Psoas muscle (tissue), 8 donors: ENCODE results near the gene PRKCA. TPM values are rescaled to one million over a fixed set of nuclear protein-coding genes. Genes with fewer than 3 reads are reported as not detected.
"Not testable (repeated sequence)": the region's sequence is repeated elsewhere in the genome, so short reads cannot be mapped to it uniquely, and the experiment has no call there.

Source experiments
- ATAC-seq, 4 donors: fragments of 200-7000 bp; cut with Tn5 transposase; one replicate each; pipeline ENCODE4 v1.9.1; 2020; ENCODE audit warnings: moderate library complexity in 3 of 4, mild to moderate bottlenecking in 2 of 4
- DNase-seq, 2 donors: peaks; one replicate each; pipeline ENCODE4 v3.0.0-alpha.2; 2020
- H3K27ac ChIP-seq: fragments of 200-600 bp; one replicate; pipeline ENCODE4 v1.8.0; 2022
- H3K27me3 ChIP-seq, 3 donors: fragments of 200-600 bp in 1 of 3; one replicate each; pipeline versions ENCODE4 v1.6.1 to v1.8.0; 2013 to 2022; ENCODE audit warnings: low read length in 2 of 3, mild to moderate bottlenecking in 2 of 3, moderate library complexity in 1 of 3; ENCODE audit not compliant: insufficient read depth in 3 of 3
- H3K36me3 ChIP-seq, 2 donors: fragments of 200-600 bp in 1 of 2; one replicate each; pipeline versions ENCODE4 v1.6.1 to v1.8.0; 2013 to 2022; ENCODE audit warnings: low read depth in 1 of 2, mild to moderate bottlenecking in 1 of 2, moderate library complexity in 1 of 2; ENCODE audit not compliant: insufficient read depth in 1 of 2
- H3K4me1 ChIP-seq: fragments of 200-600 bp; one replicate; pipeline ENCODE4 v1.8.0; 2022
- H3K4me3 ChIP-seq: fragments of 200-600 bp; one replicate; pipeline ENCODE4 v1.8.0; 2022; ENCODE audit warnings: mild to moderate bottlenecking
- H3K9me3 ChIP-seq: fragments of 200-600 bp; one replicate; pipeline ENCODE4 v1.8.0; 2022
- CTCF ChIP-seq: fragments of 200-600 bp; IDR thresholded peaks from one replicate; pipeline ENCODE4 v1.8.0; 2022; ENCODE audit warnings: antibody characterized with exemption
- WGBS, 3 donors: extraction: QIAGEN DNeasy Blood & Tissue Kit; methylation state at CpG; one replicate each; pipeline versions ENCODE4 v1.1.6 to v1.1.7; 2013; 5-methylcytosine and 5-hydroxymethylcytosine counted together
- intact Hi-C, 2 donors: fragments of 100-400 bp; cut with DNase I; formaldehyde crosslinking; loops; one replicate each; pipeline versions ENCODE4 v1.11.0 to v1.14.2; 2022
- polyA plus RNA-seq, 3 donors: library from polyadenylated mRNA; stranded (reverse); fragments of 200-250 nt; gene quantifications; one replicate each; pipeline ENCODE4 v1.2.3, GENCODE V29; 2013
- total RNA-seq, 4 donors: library from RNA; stranded (reverse); fragmentation: NEBNext Ultra II Directional in 2 of 4; extraction: Animal tissue kit (Norgen Biotek cat#: 25700) in 2 of 4; gene quantifications; one replicate each; pipeline versions ENCODE4 v1.2.1 to v1.2.4, GENCODE V29; 2021 to 2023
- donor health status: healthy with polysubstance abuse.
- donor health status: DM: no; HTN: no; CAD: no; lungs with moderate emphysema.
- donor health status: Bipolar disorder and iron deficiency.
- donor health status: healthy.
- donor health status: DM: yes; HTN: yes; CAD: no.
- donor health status: DM: no; HTN: no; CAD: no.
- donor health status: DM: no; HTN: no; CAD: no.
- donor health status: DM: yes; HTN: yes; CAD: no.

Gene PRKCA
- total and polyA plus RNA-seq, 7 donors, result 0.35 to 15.5 (median 8.2) TPM

GRCh38 chr17:66313325-66313724, 10.9 kb downstream of the PRKCA start:
- ATAC-seq (peak in 3 of 4 donors; percentile 71 to 80 (median 79)), DNase-seq (no peak)
- H3K27ac ChIP-seq, result peak overlapping the region; percentile 4
- H3K4me1 ChIP-seq, result peaks cover 28% of the 10 kb centered on the region
- H3K9me3 ChIP-seq, result no peaks in the 10 kb centered on the region
- H3K4me3 ChIP-seq, result no peak overlapping the region
- no peak for TF ChIP-seq CTCF
- no peaks in the 10 kb centered on the region for H3K36me3 ChIP-seq
- intact Hi-C loops, result no loop called here
- H3K27me3 ChIP-seq, result no peaks in the 10 kb centered on the region

- DNase-seq (no peak), ATAC-seq (no peak)
- no peaks in the 10 kb centered on the region for H3K9me3 ChIP-seq
- H3K4me1 ChIP-seq, result peaks cover 25% of the 10 kb centered on the region
- H3K27ac ChIP-seq, result no peak overlapping the region
- no peaks in the 10 kb centered on the region for H3K36me3 ChIP-seq
- no peak overlapping the region for H3K4me3 ChIP-seq
- WGBS, 3 donors, result 67 to 70% (median 70%) methylated on average over 8 of the region's 8 CpGs
- intact Hi-C loops, result no loop called here
- H3K27me3 ChIP-seq, result no peaks in the 10 kb centered on the region
- TF ChIP-seq CTCF, result no peak
Observed at GRCh38 chr17:66313995-66314659, 11.7 kb downstream of the PRKCA start.

- H3K4me1 ChIP-seq, result peaks cover 12% of the 10 kb centered on the region
- no peak for ATAC-seq
- no peak overlapping the region for H3K4me3 ChIP-seq
- intact Hi-C loops, result no loop called here
- H3K9me3 ChIP-seq, result peaks cover 11% of the 10 kb centered on the region
- H3K27me3 ChIP-seq, result no peaks in the 10 kb centered on the region
- TF ChIP-seq CTCF, result no peak
- no peak overlapping the region for H3K27ac ChIP-seq
- no peaks in the 10 kb centered on the region for H3K36me3 ChIP-seq
- no peak for DNase-seq
Observed at GRCh38 chr17:66317629-66318028, 15.2 kb downstream of the PRKCA start.

- no peak for ATAC-seq
- no peak for DNase-seq
- Histone ChIP-seq H3K36me3 (no peaks in the 10 kb centered on the region), H3K9me3 (peaks cover 11% of the 10 kb centered on the region), H3K4me1 (no peaks in the 10 kb centered on the region), H3K27ac (no peak overlapping the region), H3K4me3 (no peak overlapping the region), H3K27me3 (no peaks in the 10 kb centered on the region)
- intact Hi-C loops, result no loop called here
- WGBS, 3 donors, result 69 to 74% (median 72%) methylated on average over 4 of the region's 4 CpGs
- no peak for TF ChIP-seq CTCF
Observed at GRCh38 chr17:66319226-66319625, 16.8 kb downstream of the PRKCA start.

- no peaks in the 10 kb centered on the region for H3K27me3 ChIP-seq
- ATAC-seq (no peak), DNase-seq (no peak)
- TF ChIP-seq CTCF, result no peak
- H3K27ac ChIP-seq, result no peak overlapping the region
- H3K4me3 ChIP-seq, result no peak overlapping the region
- no peaks in the 10 kb centered on the region for H3K36me3 ChIP-seq
- intact Hi-C loops, result no loop called here
- peaks cover 11% of the 10 kb centered on the region for H3K9me3 ChIP-seq
- H3K4me1 ChIP-seq, result no peaks in the 10 kb centered on the region
Observed at GRCh38 chr17:66322764-66323163, 20.4 kb downstream of the PRKCA start.

- DNase-seq, intact Hi-C loops, H3K4me1 ChIP-seq, ATAC-seq, H3K27me3 ChIP-seq, H3K27ac ChIP-seq, H3K36me3 ChIP-seq, H3K4me3 ChIP-seq: not testable (repeated sequence)
- WGBS, 3 donors, result 73 to 88% (median 86%) methylated on average over 3 of the region's 3 CpGs
- H3K9me3 ChIP-seq, result peaks cover 11% of the 10 kb centered on the region
Observed at GRCh38 chr17:66324381-66325004, 22.1 kb downstream of the PRKCA start.
